ENCODE data around the gene HOXB2.
"Not testable (repeated sequence)": the region's sequence is repeated elsewhere in the genome, so short reads cannot be mapped to it uniquely, and the experiment has no call there.

DNA sequence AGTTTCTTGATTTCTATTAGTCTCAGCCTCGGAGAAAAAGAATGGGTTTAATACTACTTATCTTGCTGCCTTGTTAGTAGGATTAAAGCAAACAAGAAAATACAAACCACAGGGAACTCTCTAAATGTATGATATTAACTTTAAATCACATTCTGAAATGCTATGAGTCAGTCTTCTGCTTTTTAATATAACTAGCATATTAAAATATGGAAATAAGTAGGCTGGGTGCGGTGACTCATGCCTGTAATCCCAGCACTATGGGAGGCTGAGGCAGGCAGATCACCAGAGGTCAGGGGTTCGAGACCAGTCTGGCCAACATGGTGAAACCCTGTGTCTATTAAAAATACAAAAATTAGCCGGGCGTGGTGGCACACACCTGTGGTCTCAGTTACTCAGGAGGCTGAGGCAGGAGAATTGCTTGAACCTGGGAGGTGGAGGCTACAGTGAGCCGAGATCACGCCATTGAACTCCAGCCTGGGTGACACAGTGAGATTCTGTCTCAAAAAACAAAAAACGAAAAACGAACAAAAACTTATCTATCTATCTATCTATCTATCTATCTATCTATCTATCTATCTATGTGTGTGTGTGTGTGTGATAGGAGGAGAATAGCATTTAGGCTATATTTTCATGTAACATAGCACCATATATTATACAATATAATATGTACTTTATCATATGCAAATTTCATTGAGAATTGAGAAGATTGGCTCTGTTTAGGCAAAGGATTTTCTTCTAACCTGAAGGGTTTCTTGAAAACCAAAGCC lies 8.9 kb downstream of the HOXB2 start:
- TF ChIP-seq TEAD2 (tag; IDR thresholded peaks at IDR 0.05); FOXJ3 (CRISPR knock-in tag; IDR thresholded peaks at IDR 0.05); ZFP36 (IDR thresholded peaks at IDR 0.05; ENCODE audit: low read depth, low read length, partially characterized antibody); HOXB6 (CRISPR knock-in tag; IDR thresholded peaks at IDR 0.05; ENCODE audit: borderline replicate concordance); TEAD1 (CRISPR knock-in tag; IDR thresholded peaks at IDR 0.05); POLR2A (conservative IDR thresholded peaks at IDR 0.05); HDAC2 (IDR thresholded peaks at IDR 0.05); POLR3G (IDR thresholded peaks at IDR 0.05; ENCODE audit: extremely low read depth, insufficient read length, insufficient replicate concordance); ARNT (IDR thresholded peaks at IDR 0.05); TAF1 (IDR thresholded peaks at IDR 0.05; ENCODE audit: control insufficient read depth, extremely low read depth, insufficient read depth, low read length, severe bottlenecking); MTA1 (IDR thresholded peaks at IDR 0.05; ENCODE audit: borderline replicate concordance): not testable (repeated sequence)
- TF ChIP-seq, protein P1, sequence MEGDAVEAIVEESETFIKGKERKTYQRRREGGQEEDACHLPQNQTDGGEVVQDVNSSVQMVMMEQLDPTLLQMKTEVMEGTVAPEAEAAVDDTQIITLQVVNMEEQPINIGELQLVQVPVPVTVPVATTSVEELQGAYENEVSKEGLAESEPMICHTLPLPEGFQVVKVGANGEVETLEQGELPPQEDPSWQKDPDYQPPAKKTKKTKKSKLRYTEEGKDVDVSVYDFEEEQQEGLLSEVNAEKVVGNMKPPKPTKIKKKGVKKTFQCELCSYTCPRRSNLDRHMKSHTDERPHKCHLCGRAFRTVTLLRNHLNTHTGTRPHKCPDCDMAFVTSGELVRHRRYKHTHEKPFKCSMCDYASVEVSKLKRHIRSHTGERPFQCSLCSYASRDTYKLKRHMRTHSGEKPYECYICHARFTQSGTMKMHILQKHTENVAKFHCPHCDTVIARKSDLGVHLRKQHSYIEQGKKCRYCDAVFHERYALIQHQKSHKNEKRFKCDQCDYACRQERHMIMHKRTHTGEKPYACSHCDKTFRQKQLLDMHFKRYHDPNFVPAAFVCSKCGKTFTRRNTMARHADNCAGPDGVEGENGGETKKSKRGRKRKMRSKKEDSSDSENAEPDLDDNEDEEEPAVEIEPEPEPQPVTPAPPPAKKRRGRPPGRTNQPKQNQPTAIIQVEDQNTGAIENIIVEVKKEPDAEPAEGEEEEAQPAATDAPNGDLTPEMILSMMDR (IDR thresholded peaks at IDR 0.05 in 2 of 3, conservative IDR thresholded peaks at IDR 0.05 in 1 of 3; ENCODE audit: insufficient read depth in 2 of 3, low read depth in 1 of 3, low read length in 3 of 3) = not testable (repeated sequence)
- TF ChIP-seq, protein P2, sequence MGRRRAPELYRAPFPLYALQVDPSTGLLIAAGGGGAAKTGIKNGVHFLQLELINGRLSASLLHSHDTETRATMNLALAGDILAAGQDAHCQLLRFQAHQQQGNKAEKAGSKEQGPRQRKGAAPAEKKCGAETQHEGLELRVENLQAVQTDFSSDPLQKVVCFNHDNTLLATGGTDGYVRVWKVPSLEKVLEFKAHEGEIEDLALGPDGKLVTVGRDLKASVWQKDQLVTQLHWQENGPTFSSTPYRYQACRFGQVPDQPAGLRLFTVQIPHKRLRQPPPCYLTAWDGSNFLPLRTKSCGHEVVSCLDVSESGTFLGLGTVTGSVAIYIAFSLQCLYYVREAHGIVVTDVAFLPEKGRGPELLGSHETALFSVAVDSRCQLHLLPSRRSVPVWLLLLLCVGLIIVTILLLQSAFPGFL (CRISPR knock-in tag; IDR thresholded peaks at IDR 0.05) = not testable (repeated sequence)
- TF ChIP-seq, protein P3, sequence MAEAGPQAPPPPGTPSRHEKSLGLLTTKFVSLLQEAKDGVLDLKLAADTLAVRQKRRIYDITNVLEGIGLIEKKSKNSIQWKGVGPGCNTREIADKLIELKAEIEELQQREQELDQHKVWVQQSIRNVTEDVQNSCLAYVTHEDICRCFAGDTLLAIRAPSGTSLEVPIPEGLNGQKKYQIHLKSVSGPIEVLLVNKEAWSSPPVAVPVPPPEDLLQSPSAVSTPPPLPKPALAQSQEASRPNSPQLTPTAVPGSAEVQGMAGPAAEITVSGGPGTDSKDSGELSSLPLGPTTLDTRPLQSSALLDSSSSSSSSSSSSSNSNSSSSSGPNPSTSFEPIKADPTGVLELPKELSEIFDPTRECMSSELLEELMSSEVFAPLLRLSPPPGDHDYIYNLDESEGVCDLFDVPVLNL (CRISPR knock-in tag; IDR thresholded peaks at IDR 0.05; ENCODE audit: low read depth) = not testable (repeated sequence)
